OCI-LY3 (cell line): ENCODE data around the gene USP6.
"Not testable (repeated sequence)": the region's sequence is repeated elsewhere in the genome, so short reads cannot be mapped to it uniquely, and the experiment has no call there.

Experiments
- EZH2phosphoT487 ChIP-seq: fragments of 200-600 bp; shearing (Covaris generic); IDR thresholded peaks from 2 replicates; pipeline ENCODE4 v1.6.1; 2018; ENCODE audit warnings: antibody characterized with exemption, mixed run types, low read depth
- TF ChIP-seq, protein P1 (sequence below): fragments of 200-600, 300-600 bp; sonication (generic); IDR thresholded peaks from 2 replicates; pipeline ENCODE4 v1.5.1; 2014; ENCODE audit warnings: antibody characterized with exemption, low read length, low read depth

- TF ChIP-seq, protein P1, sequence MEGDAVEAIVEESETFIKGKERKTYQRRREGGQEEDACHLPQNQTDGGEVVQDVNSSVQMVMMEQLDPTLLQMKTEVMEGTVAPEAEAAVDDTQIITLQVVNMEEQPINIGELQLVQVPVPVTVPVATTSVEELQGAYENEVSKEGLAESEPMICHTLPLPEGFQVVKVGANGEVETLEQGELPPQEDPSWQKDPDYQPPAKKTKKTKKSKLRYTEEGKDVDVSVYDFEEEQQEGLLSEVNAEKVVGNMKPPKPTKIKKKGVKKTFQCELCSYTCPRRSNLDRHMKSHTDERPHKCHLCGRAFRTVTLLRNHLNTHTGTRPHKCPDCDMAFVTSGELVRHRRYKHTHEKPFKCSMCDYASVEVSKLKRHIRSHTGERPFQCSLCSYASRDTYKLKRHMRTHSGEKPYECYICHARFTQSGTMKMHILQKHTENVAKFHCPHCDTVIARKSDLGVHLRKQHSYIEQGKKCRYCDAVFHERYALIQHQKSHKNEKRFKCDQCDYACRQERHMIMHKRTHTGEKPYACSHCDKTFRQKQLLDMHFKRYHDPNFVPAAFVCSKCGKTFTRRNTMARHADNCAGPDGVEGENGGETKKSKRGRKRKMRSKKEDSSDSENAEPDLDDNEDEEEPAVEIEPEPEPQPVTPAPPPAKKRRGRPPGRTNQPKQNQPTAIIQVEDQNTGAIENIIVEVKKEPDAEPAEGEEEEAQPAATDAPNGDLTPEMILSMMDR: not testable (repeated sequence)
- not testable (repeated sequence) for TF ChIP-seq EZH2phosphoT487
These were observed 46.0 kb downstream of the USP6 start for GRCh38 chr17:5161793-5162192.
